MM.1S (cell line): ENCODE data around the gene ZNF503.

Experiments
- CTCF ChIP-seq: fragments of 300-600 bp; sonication (generic); IDR thresholded peaks from 2 replicates; pipeline ENCODE4 v1.5.1; 2016; ENCODE audit warnings: antibody characterized with exemption, low read length, mixed read lengths
- EZH2 ChIP-seq: fragments of 300-600 bp; sonication (generic); optimal IDR thresholded peaks from 2 replicates; pipeline ENCODE3; 2017; ENCODE audit warnings: low read depth, mild to moderate bottlenecking, antibody characterized with exemption, low read length, mixed read lengths
- EZH2phosphoT487 ChIP-seq: fragments of 300-600 bp; sonication (generic); IDR thresholded peaks from 2 replicates; pipeline ENCODE4 v1.6.1; 2018; ENCODE audit warnings: antibody characterized with exemption, low read length

GRCh38 chr10:75395066-75395931 lies 6.3 kb downstream of the ZNF503 start:
- TF ChIP-seq CTCF (peak; percentile 47), EZH2 (no peak), EZH2phosphoT487 (no peak)
